ENCODE measurements around the gene AGL.

DNA sequence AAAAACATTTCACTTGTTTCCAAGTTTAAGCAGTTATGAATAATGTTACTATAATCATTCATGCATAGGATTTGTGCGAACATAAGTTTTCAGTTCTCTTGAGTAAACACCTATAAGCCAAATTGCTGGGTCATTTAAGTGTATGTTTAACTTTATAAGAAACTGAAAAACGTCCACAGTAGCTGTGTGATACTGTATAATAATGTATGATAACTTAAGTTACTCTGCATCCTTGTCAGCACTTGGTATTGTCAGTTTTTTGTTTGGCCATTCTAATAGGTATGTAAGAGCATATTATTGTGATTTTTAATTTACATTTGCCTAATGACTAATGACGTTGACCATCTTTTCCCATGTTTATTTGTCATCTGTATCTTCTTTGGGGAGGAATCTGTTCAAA is 105.2 kb downstream of the AGL start:
- no peak for TF ChIP-seq POLR2A (IDR thresholded peaks at IDR 0.05; ENCODE audit: low read depth, low read length)
- TF ChIP-seq PAX5 (IDR thresholded peaks at IDR 0.05; ENCODE audit: insufficient read depth, low read length, severe bottlenecking): no peak
- TF ChIP-seq POLR2AphosphoS5 (IDR thresholded peaks at IDR 0.05; ENCODE audit: low read depth, low read length): no peak
- TF ChIP-seq SPI1 (IDR thresholded peaks at IDR 0.05; ENCODE audit: low read depth, low read length): no peak
- TF ChIP-seq POU2F2 (IDR thresholded peaks at IDR 0.05; ENCODE audit: low read depth, low read length): no peak
- TF ChIP-seq TAF1 (IDR thresholded peaks at IDR 0.05; ENCODE audit: low read depth, low read length): no peak
